Liver (tissue), 3 donors: ENCODE results near the gene RB1.

Experiments used
- CTCF ChIP-seq: fragments of 150-350 bp; IDR thresholded peaks from 2 replicates; pipeline ENCODE4 v1.5.1; 2017; ENCODE audit warnings: improper control_type of control experiment, low read depth, low read length; ENCODE audit not compliant: missing input control
- GABPA ChIP-seq, 2 donors: IDR thresholded peaks in 1 of 2; conservative IDR thresholded peaks in 1 of 2; 2 replicates each; pipeline ENCODE4 v1.6.1; 2016; ENCODE audit warnings: antibody characterized with exemption in 2 of 2, mild to moderate bottlenecking in 1 of 2, moderate library complexity in 1 of 2
- REST ChIP-seq: IDR thresholded peaks from 2 replicates; pipeline ENCODE4 v1.6.1; 2016; ENCODE audit warnings: antibody characterized with exemption, mild to moderate bottlenecking
- ZBTB33 ChIP-seq: IDR thresholded peaks from 2 replicates; pipeline ENCODE4 v1.6.1; 2016; ENCODE audit warnings: antibody characterized with exemption
- donor health status: healthy.
- donor health status: healthy.

GRCh38 chr13:48344264-48344663, 40.7 kb downstream of the RB1 start:
- no peak for TF ChIP-seq REST
- no peak for TF ChIP-seq CTCF
- TF ChIP-seq GABPA (IDR thresholded peaks at IDR 0.05 in 1 of 2, conservative IDR thresholded peaks at IDR 0.05 in 1 of 2) = no peak
- no peak for TF ChIP-seq ZBTB33
